ENCODE results near the gene MRPL49.

MRPL49 gene

GRCh38 chr11:65134952-65135632, 13.0 kb downstream of the MRPL49 start (continued):
- TF ChIP-seq KLF17 (tag by site-specific recombination; IDR thresholded peaks at IDR 0.05) (peak; percentile 15; the same call in 1 of the 2 replicates), MYNN (tag by site-specific recombination; IDR thresholded peaks at IDR 0.05; ENCODE audit: borderline replicate concordance) (no peak), PATZ1 (tag by site-specific recombination; IDR thresholded peaks at IDR 0.05) (no peak), ZBTB17 (tag by site-specific recombination; IDR thresholded peaks at IDR 0.05) (peak; percentile 18), TRIM28 (IDR thresholded peaks at IDR 0.05; ENCODE audit: borderline replicate concordance, low read length) (peak; percentile 80; the same call in 1 of the 2 replicates), ZNF18 (tag by site-specific recombination; IDR thresholded peaks at IDR 0.05) (no peak), ZNF530 (tag by site-specific recombination; IDR thresholded peaks at IDR 0.05; ENCODE audit: low read depth) (no peak), ZBTB48 (tag by site-specific recombination; IDR thresholded peaks at IDR 0.05) (peak; percentile 94), ZNF10 (tag by site-specific recombination; IDR thresholded peaks at IDR 0.05) (no peak), ZNF354C (tag by site-specific recombination; IDR thresholded peaks at IDR 0.05; ENCODE audit: borderline replicate concordance, low read depth) (no peak), ZNF639 (tag by site-specific recombination; IDR thresholded peaks at IDR 0.05) (no peak), WT1 (tag by site-specific recombination; IDR thresholded peaks at IDR 0.05) (no peak), ZBTB1 (tag by site-specific recombination; IDR thresholded peaks at IDR 0.05) (no peak), SP2 (tag by site-specific recombination; IDR thresholded peaks at IDR 0.05) (peak; percentile 90), ZNF426 (tag by site-specific recombination; IDR thresholded peaks at IDR 0.05) (no peak), ZNF121 (tag by site-specific recombination; IDR thresholded peaks at IDR 0.05) (no peak), GLIS1 (tag by site-specific recombination; IDR thresholded peaks at IDR 0.05) (peak; percentile 50), YY1 (tag by site-specific recombination; IDR thresholded peaks at IDR 0.05) (no peak), ZFP3 (tag by site-specific recombination; IDR thresholded peaks at IDR 0.05; ENCODE audit: low read depth) (no peak), ZNF394 (tag by site-specific recombination; IDR thresholded peaks at IDR 0.05; ENCODE audit: borderline replicate concordance) (peak; percentile 0; the same call in 1 of the 2 replicates), ZBTB20 (tag by site-specific recombination; IDR thresholded peaks at IDR 0.05) (peak; percentile 62; the same call in 1 of the 2 replicates), ZNF701 (tag by site-specific recombination; IDR thresholded peaks at IDR 0.05) (no peak), ZNF785 (tag by site-specific recombination; IDR thresholded peaks at IDR 0.05) (no peak), ZNF843 (tag by site-specific recombination; IDR thresholded peaks at IDR 0.05) (no peak), ZNF302 (tag by site-specific recombination; IDR thresholded peaks at IDR 0.05; ENCODE audit: low read depth) (no peak), ZNF140 (tag by site-specific recombination; IDR thresholded peaks at IDR 0.05) (no peak), ZNF239 (tag by site-specific recombination; IDR thresholded peaks at IDR 0.05) (no peak), ZNF366 (tag by site-specific recombination; conservative IDR thresholded peaks at IDR 0.05) (no peak), SALL2 (tag by site-specific recombination; IDR thresholded peaks at IDR 0.05; ENCODE audit: borderline replicate concordance) (no peak), ZNF664 (tag by site-specific recombination; IDR thresholded peaks at IDR 0.05) (peak; percentile 83), PRDM1 (tag by site-specific recombination; IDR thresholded peaks at IDR 0.05) (peak; percentile 80), ZNF423 (tag by site-specific recombination; IDR thresholded peaks at IDR 0.05) (no peak), ZNF335 (tag by site-specific recombination; conservative IDR thresholded peaks at IDR 0.05) (peak; percentile 69)
- TF ChIP-seq, protein P1, sequence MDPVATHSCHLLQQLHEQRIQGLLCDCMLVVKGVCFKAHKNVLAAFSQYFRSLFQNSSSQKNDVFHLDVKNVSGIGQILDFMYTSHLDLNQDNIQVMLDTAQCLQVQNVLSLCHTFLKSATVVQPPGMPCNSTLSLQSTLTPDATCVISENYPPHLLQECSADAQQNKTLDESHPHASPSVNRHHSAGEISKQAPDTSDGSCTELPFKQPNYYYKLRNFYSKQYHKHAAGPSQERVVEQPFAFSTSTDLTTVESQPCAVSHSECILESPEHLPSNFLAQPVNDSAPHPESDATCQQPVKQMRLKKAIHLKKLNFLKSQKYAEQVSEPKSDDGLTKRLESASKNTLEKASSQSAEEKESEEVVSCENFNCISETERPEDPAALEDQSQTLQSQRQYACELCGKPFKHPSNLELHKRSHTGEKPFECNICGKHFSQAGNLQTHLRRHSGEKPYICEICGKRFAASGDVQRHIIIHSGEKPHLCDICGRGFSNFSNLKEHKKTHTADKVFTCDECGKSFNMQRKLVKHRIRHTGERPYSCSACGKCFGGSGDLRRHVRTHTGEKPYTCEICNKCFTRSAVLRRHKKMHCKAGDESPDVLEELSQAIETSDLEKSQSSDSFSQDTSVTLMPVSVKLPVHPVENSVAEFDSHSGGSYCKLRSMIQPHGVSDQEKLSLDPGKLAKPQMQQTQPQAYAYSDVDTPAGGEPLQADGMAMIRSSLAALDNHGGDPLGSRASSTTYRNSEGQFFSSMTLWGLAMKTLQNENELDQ (tag by site-specific recombination; IDR thresholded peaks at IDR 0.05; ENCODE audit: low read depth) = no peak

Measured in HEK293 (cell line).